Fibroblast of skin of right biceps (primary cell): Measurements from ENCODE around the gene SLC45A2.
A peak's percentile ranks its signal among the peaks of the same experiment; 100 is the strongest.
"Not testable (repeated sequence)": the region's sequence is repeated elsewhere in the genome, so short reads cannot be mapped to it uniquely, and the experiment has no call there.

Source experiments
- DNase-seq: peaks from one replicate; pipeline ENCODE4 v3.0.0-alpha.2; 2013

The SLC45A2 gene

DNA sequence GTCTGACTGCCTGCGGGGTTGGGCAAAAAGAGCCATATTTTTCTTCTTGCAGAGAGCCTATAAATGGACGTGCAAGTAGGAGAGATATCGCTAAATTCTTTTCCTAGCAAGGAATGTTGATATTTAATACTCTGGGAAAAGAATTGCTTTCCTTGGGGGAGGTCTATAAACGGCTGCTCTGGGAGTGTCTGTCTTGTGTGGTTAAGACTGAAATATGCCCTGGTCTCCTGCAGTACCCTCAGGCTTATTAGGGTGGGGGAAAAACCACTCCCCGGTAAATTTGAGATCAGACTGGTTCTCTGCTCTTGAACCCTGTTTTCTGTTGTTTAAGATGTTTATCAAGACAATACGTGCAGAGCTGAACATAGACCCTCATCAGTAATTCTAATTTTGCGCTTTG lies 78.2 kb downstream of the SLC45A2 start:
- DNase-seq = not testable (repeated sequence)

DNA sequence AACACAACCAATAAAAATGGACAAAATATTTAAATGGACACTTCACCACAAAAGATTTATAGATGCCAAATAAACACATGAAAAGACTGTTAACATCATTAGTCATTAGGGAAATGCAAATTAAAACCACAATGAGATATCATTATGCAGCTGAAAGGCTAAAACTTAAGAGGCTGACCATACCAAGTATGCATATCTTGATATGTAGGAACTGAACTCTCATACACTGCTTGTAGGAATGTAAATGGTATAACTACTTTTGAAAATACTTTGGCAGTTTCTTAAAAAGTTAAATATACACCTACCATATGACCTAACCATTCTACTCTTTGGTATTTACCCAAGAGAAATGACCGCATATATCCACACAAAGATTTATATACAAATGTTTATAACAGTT lies 79.1 kb downstream of the SLC45A2 start:
- no peak for DNase-seq

DNA sequence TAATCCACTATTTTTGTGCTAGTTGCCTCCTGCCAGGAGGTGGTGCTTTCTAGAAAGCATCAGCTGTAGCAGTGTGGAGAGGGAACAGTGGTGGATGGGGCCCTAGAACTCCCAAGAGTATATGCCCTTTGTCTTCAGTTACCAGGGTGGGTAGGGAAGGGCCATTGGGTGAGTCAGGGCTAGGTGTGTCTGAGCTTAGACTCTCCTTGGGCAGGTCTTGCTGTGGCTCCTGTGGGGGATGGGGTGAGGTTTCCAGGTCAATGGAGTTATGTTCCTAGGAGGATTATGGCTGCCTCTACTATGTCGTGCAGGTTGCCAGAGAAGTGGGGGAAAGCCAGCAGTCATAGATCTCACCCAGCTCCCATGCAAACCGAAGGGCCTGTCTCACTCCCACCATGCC lies 81.4 kb downstream of the SLC45A2 start:
- DNase-seq = no peak

DNA sequence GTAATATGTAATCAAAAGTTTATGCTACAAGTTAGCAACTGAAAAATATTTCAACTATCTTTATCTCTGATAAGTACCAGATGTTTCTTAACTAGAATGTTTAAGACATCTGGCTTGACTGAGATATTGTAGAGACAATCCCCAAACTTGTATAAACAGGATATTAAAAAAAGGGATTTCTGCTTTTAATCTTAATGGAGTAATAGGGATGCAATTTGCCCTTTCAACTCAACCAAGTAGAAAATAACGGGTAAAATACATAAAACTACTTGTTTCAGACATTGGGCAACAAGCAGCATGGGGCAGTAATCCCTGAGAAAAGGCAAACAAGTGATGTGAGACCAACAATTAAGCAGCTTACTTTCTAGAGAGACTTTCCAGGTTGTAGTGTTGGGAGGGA lies 83.3 kb downstream of the SLC45A2 start:
- DNase-seq = peak; percentile 31
